ENCODE results near the gene MIA. TPM values are rescaled to one million over a fixed set of nuclear protein-coding genes. Genes with fewer than 3 reads are reported as not detected.

MIA gene
- total RNA-seq, 2 donors from 2014 or later: 3.5 TPM; not detected in 1

GRCh38 chr19:40745402-40745780 lies 29.9 kb upstream of the MIA start:
- peaks cover 3% of the 10 kb centered on the region for H3K36me3 ChIP-seq
- H3K27me3 ChIP-seq: no peaks in the 10 kb centered on the region
- no peak for DNase-seq (ENCODE audit: low spot score)
- no peak for TF ChIP-seq CTCF (IDR thresholded peaks at IDR 0.05)
- no peak overlapping the region for H3K4me3 ChIP-seq
- peaks cover 0 to 31% of the 10 kb centered on the region in 2 donors for H3K4me1 ChIP-seq
- H3K9me3 ChIP-seq: no peaks in the 10 kb centered on the region
- H3K27ac ChIP-seq: no peak overlapping the region

GRCh38 chr19:40747536-40747935 lies 27.8 kb upstream of the MIA start:
- Histone ChIP-seq H3K36me3 (no peaks in the 10 kb centered on the region), H3K4me3 (no peak overlapping the region), H3K27ac (no peak overlapping the region), H3K4me1 (peaks cover 0 to 31% of the 10 kb centered on the region in 2 donors), H3K27me3 (no peaks in the 10 kb centered on the region), H3K9me3 (no peaks in the 10 kb centered on the region)
- no peak for TF ChIP-seq CTCF (IDR thresholded peaks at IDR 0.05)
- no peak for DNase-seq (ENCODE audit: low spot score)

- TF ChIP-seq CTCF (IDR thresholded peaks at IDR 0.05): no peak
- peak within 1 kb of the TSS; percentile 63 to 74 for H3K4me3 ChIP-seq
- H3K4me1 ChIP-seq: peaks cover 0 to 47% of the 10 kb centered on the region in 2 donors
Measured at GRCh38 chr19:40750058-40750873, 25.1 kb upstream of the MIA start, which contains the start of gene ACTMAP. Gene ACTMAP, minus strand, starts transcription at chr19:40750477. Its CDS starts 674 bp downstream, at chr19:40749803.

GRCh38 chr19:40750874-40751537 lies 24.3 kb upstream of the MIA start, which contains the start of gene SNRPA:
Gene SNRPA, plus strand, starts transcription at chr19:40751203. Its CDS starts 206 bp downstream, at chr19:40751409.
- TF ChIP-seq CTCF (IDR thresholded peaks at IDR 0.05): no peak
- peaks cover 0 to 52% of the 10 kb centered on the region in 2 donors for H3K4me1 ChIP-seq
- no peaks in the 10 kb centered on the region for H3K27me3 ChIP-seq
- H3K4me3 ChIP-seq: peak within 1 kb of the TSS; percentile 63 to 74
- DNase-seq (ENCODE audit: low spot score): peak; percentile 99
- no peaks in the 10 kb centered on the region for H3K9me3 ChIP-seq
- peak within 1 kb of the TSS; percentile 95 to 96 for H3K27ac ChIP-seq
- peaks cover 7% of the 10 kb centered on the region for H3K36me3 ChIP-seq

More at GRCh38 chr19:40750058-40750873, 25.1 kb upstream of the MIA start, which contains the start of gene ACTMAP:
- no peaks in the 10 kb centered on the region for H3K27me3 ChIP-seq
- H3K9me3 ChIP-seq: no peaks in the 10 kb centered on the region
- H3K36me3 ChIP-seq: peaks cover 2% of the 10 kb centered on the region
- DNase-seq (ENCODE audit: low spot score): peak; percentile 100
- peak within 1 kb of the TSS; percentile 95 to 96 for H3K27ac ChIP-seq

DNA sequence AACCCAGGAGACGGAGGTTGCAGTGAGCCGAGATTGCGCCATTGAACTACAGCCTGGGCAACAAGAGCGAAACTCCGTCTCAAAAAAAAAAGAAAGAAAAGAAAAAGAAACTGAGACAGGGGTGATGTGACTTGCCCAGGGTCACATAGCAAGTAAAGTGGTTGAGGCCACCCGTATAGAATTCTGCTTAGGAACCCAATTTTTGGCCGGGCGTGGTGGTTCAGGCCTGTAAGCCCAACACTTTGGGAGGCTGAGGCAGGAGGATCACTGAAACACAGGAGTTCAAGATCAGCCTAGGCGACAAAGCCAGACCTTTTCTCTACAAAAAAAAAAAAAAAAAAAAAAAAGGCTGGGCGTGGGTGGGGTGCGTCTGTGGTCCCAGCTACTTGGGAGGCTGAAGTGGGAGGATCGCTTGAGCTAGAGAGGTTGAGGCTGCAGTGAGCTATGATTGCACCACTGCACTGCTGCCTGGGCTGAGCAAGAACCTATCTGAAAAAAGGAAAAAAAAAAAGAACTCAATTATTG lies 23.0 kb upstream of the MIA start:
- peaks cover 10% of the 10 kb centered on the region for H3K36me3 ChIP-seq
- no peaks in the 10 kb centered on the region for H3K9me3 ChIP-seq
- TF ChIP-seq CTCF (IDR thresholded peaks at IDR 0.05): no peak
- no peak for DNase-seq (ENCODE audit: low spot score)
- peaks cover 0 to 49% of the 10 kb centered on the region in 2 donors for H3K4me1 ChIP-seq
- no peaks in the 10 kb centered on the region for H3K27me3 ChIP-seq
- H3K27ac ChIP-seq: no peak overlapping the region
- H3K4me3 ChIP-seq: peak overlapping the region; percentile 63 to 74
